PC-3 (cell line): ENCODE measurements around the gene AOPEP. TPM values are rescaled to one million over a fixed set of nuclear protein-coding genes. Genes with fewer than 3 reads are reported as not detected.

Experiments used
- ATAC-seq: fragments of 200-7000 bp; cut with Tn5 transposase; 2 replicates; pipeline ENCODE4 v1.9.1; 2020; ENCODE audit warnings: mild to moderate bottlenecking, moderate library complexity
- BruUV-seq: library from RNA; stranded (reverse); fragments of 400-500 nt; replicated peaks from 2 replicates; lab custom pipeline; 2021; lab: Mats Ljungman, UMichigan
- CTCF ChIA-PET: fragments of 300-600 bp; sonication (Branson Sonifier 250); formaldehyde crosslinking; loops from one replicate; lab custom pipeline; 2022; ENCODE audit warnings: antibody characterized with exemption; lab: Charles Lee
- POLR2A ChIA-PET: fragments of 300-600 bp; sonication (Branson Sonifier 250); formaldehyde crosslinking; loops from one replicate; lab custom pipeline; 2022; ENCODE audit warnings: antibody characterized with exemption; ENCODE audit not compliant: unreplicated experiment; lab: Charles Lee
- DNase-seq: peaks from one replicate; pipeline ENCODE4 v3.0.0-alpha.2; 2015
- H2AFZ ChIP-seq: fragments of 300-600 bp; sonication (generic); 2 replicates; pipeline ENCODE4 v1.6.0; 2016; ENCODE audit warnings: antibody characterized with exemption, low read length
- H3F3A ChIP-seq: fragments of 300-600 bp; sonication (generic); one replicate; pipeline ENCODE4 v1.6.0; 2017; ENCODE audit warnings: antibody characterized with exemption, low read length, control low read depth, mild to moderate bottlenecking; ENCODE audit not compliant: unreplicated experiment
- H3K27ac ChIP-seq: fragments of 300-600 bp; sonication (generic); 2 replicates; pipeline ENCODE4 v1.5.1; 2016; ENCODE audit warnings: mild to moderate bottlenecking, low read length
- H3K27me3 ChIP-seq: fragments of 300-600 bp; sonication (generic); 2 replicates; pipeline ENCODE4 v1.6.1; 2016; ENCODE audit warnings: low read length, mixed read lengths
- H3K36me3 ChIP-seq: fragments of 300-600 bp; sonication (generic); 2 replicates; pipeline ENCODE4 v1.6.1; 2016; ENCODE audit warnings: low read depth, mixed run types, low read length, mixed read lengths
- H3K4me1 ChIP-seq: fragments of 300-600 bp; sonication (generic); 2 replicates; pipeline ENCODE4 v1.5.1; 2016; ENCODE audit warnings: low read length; ENCODE audit not compliant: insufficient read depth
- H3K4me2 ChIP-seq: fragments of 300-600 bp; sonication (generic); 2 replicates; pipeline ENCODE4 v1.6.0; 2016; ENCODE audit warnings: low read length
- H3K4me3 ChIP-seq: fragments of 300-600 bp; sonication (generic); 2 replicates; pipeline ENCODE4 v1.5.1; 2016; ENCODE audit warnings: mild to moderate bottlenecking, low read length, mixed read lengths
- H3K79me2 ChIP-seq: fragments of 300-600 bp; sonication (generic); 2 replicates; pipeline ENCODE4 v1.6.1; 2017; ENCODE audit warnings: low read length, mixed read lengths
- H3K9ac ChIP-seq: fragments of 300-600 bp; sonication (generic); 2 replicates; pipeline ENCODE4 v1.6.0; 2016; ENCODE audit warnings: mild to moderate bottlenecking, low read length
- H3K9me2 ChIP-seq: fragments of 300-600 bp; sonication (generic); replicated peaks from 2 replicates; pipeline ENCODE4 v1.6.1; 2016; ENCODE audit warnings: mixed run types, low read length, mixed read lengths
- H3K9me3 ChIP-seq: fragments of 300-600 bp; sonication (generic); 2 replicates; pipeline ENCODE4 v1.6.1; 2016; ENCODE audit warnings: low read length, mixed read lengths
- H4K20me1 ChIP-seq: fragments of 300-600 bp; sonication (generic); 2 replicates; pipeline ENCODE4 v1.6.1; 2016; ENCODE audit warnings: low read length, mixed read lengths
- EZH2 ChIP-seq: fragments of 300-600 bp; sonication (generic); IDR thresholded peaks from one replicate; pipeline ENCODE4 v1.6.1; 2017; ENCODE audit warnings: antibody characterized with exemption, mild to moderate bottlenecking, low read length; ENCODE audit not compliant: unreplicated experiment
- EZH2phosphoT487 ChIP-seq: fragments of 300-600 bp; sonication (generic); IDR thresholded peaks from 2 replicates; pipeline ENCODE4 v1.6.1; 2018; ENCODE audit warnings: mild to moderate bottlenecking, antibody characterized with exemption, low read length, borderline replicate concordance
- intact Hi-C: fragments of 100-400 bp; cut with micrococcal nuclease; formaldehyde crosslinking; loops from 2 replicates; pipeline ENCODE4 v1.9.0; 2023
- total RNA-seq: library from RNA; depleted of rRNA; stranded (reverse); fragments of >200 nt; gene quantifications from 2 replicates; pipeline ENCODE4 v1.2.3, GENCODE V29; 2014
- TF ChIP-seq, protein P1 (sequence below): fragments of 300-600 bp; sonication (generic); conservative IDR thresholded peaks from 2 replicates; pipeline ENCODE4 v1.5.1; 2017; ENCODE audit warnings: antibody characterized with exemption, low read depth, mild to moderate bottlenecking, low read length

Gene AOPEP
- total RNA-seq, 1 experiment from 2014 or later = 23.1 TPM

DNA sequence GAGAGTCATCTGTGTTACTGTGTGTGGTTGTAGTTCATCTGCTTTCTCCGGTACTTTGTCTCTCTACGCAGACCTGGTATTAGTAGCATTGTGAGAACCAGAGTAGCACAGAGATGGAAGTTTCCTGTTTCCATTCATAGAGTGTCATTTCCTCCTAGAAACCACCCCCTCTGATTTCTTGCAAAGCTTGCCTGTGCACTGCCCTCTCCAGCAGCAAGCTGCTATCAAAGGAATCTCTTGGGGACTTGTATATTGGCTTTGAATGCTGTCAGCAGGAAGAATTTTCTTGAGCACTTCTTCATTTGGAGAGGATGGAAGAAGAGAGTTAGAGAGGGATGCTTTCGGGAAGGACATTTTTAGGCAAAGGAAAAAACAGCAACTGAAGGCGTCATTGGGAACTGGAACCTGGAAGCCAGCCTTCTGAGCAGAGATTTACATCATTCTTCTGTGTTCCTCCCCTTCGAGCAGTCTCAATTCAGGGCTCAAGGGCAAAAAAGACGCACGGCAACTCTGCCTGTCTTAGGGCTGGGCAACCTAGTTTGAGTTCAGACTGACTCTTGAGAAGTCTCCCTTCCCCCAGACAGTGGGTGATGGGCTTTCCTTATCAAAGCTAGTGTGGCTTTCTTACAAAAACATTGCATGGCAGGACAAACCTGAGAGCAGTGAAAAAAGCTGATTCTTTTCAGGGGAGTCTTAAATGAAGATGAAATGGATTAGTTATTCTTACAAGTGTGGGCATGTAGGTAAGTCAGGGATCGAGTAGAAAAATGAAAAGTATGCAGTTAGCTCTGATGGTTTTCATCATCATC lies 226.3 kb downstream of the AOPEP start:
- BruUV-seq = no TSS peak
- Histone ChIP-seq H3K4me2 (no peak overlapping the region), H2AFZ (no peak overlapping the region), H3K4me3 (no peak overlapping the region), H3F3A (no peaks in the 10 kb centered on the region), H3K79me2 (no peaks in the 10 kb centered on the region), H3K9me3 (no peaks in the 10 kb centered on the region), H3K9ac (no peak overlapping the region), H4K20me1 (no peaks in the 10 kb centered on the region), H3K9me2 (no peaks in the 10 kb centered on the region), H3K36me3 (no peaks in the 10 kb centered on the region), H3K4me1 (peaks cover 21% of the 10 kb centered on the region), H3K27ac (no peak overlapping the region), H3K27me3 (no peaks in the 10 kb centered on the region)
- CTCF ChIA-PET = no interaction called here
- POLR2A ChIA-PET = no interaction called here
- TF ChIP-seq EZH2 (no peak), EZH2phosphoT487 (no peak)
- TF ChIP-seq, protein P1, sequence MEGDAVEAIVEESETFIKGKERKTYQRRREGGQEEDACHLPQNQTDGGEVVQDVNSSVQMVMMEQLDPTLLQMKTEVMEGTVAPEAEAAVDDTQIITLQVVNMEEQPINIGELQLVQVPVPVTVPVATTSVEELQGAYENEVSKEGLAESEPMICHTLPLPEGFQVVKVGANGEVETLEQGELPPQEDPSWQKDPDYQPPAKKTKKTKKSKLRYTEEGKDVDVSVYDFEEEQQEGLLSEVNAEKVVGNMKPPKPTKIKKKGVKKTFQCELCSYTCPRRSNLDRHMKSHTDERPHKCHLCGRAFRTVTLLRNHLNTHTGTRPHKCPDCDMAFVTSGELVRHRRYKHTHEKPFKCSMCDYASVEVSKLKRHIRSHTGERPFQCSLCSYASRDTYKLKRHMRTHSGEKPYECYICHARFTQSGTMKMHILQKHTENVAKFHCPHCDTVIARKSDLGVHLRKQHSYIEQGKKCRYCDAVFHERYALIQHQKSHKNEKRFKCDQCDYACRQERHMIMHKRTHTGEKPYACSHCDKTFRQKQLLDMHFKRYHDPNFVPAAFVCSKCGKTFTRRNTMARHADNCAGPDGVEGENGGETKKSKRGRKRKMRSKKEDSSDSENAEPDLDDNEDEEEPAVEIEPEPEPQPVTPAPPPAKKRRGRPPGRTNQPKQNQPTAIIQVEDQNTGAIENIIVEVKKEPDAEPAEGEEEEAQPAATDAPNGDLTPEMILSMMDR = no peak
- intact Hi-C loops = no loop called here
- no peak for ATAC-seq
- DNase-seq = no peak

DNA sequence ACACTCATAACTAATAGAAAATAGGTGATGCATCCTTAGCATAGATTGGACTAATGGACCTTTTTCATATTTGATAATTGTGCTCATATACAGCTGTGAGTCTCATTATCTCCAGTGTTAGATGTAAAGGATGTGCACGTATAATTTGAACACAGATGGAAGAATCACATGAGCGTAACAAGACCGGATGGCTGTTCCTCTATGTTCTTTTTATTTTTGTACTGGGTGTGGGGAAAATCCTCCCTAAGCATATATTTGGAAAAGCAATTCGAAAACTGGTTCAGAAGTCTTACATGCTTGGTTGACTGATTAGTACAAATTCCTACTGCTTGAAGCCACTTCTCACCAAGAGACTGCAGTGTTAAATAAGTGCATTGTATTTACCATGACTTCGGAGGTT lies 230.2 kb downstream of the AOPEP start:
- Histone ChIP-seq H3K27me3 (no peaks in the 10 kb centered on the region), H3K36me3 (no peaks in the 10 kb centered on the region), H3K4me3 (no peak overlapping the region), H3K9ac (no peak overlapping the region), H2AFZ (no peak overlapping the region), H3K27ac (no peak overlapping the region), H3K4me2 (no peak overlapping the region), H3K4me1 (0 out of 2 replicates have a peak, but pooled peaks cover 3% of the 10 kb centered on the region), H4K20me1 (no peaks in the 10 kb centered on the region), H3K9me3 (no peaks in the 10 kb centered on the region), H3F3A (no peaks in the 10 kb centered on the region), H3K79me2 (no peaks in the 10 kb centered on the region), H3K9me2 (no peaks in the 10 kb centered on the region)
- DNase-seq (no peak), ATAC-seq (no peak)
- intact Hi-C loops = no loop called here
- CTCF ChIA-PET = no interaction called here
- BruUV-seq = no TSS peak
- TF ChIP-seq EZH2phosphoT487 = no peak
- TF ChIP-seq, protein P1 = no peak
- TF ChIP-seq EZH2 = no peak
- POLR2A ChIA-PET = no interaction called here

DNA sequence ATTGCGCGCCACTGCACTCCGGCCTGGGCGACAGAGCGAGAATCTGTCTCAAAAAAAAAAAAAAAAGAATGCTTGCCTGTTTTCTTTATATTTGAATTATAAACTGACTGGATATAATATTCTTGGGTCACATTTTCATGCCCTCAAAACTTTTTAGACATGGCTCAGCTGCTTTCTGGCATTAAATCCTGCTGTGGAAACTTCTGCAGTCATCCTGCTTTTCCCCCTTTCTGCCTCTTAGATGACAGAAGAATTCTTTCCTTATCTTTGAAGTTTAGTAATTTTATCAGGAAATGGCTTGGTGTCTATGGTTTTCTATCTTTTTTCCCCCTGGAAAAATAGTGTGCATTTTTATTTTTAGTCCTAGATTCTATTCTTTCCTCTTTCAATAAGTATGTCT lies 234.5 kb downstream of the AOPEP start:
- no peaks in the 10 kb centered on the region for H3K9me2 ChIP-seq
- H3K27ac ChIP-seq = no peak overlapping the region
- no peaks in the 10 kb centered on the region for H3F3A ChIP-seq
- H3K79me2 ChIP-seq = no peaks in the 10 kb centered on the region
- H3K4me2 ChIP-seq = no peak overlapping the region
- POLR2A ChIA-PET = no interaction called here
- H2AFZ ChIP-seq = no peak overlapping the region
- DNase-seq (no peak), ATAC-seq (no peak)
- no peaks in the 10 kb centered on the region for H3K4me1 ChIP-seq
- H3K4me3 ChIP-seq = no peak overlapping the region
- no peaks in the 10 kb centered on the region for H3K36me3 ChIP-seq
- CTCF ChIA-PET = no interaction called here
- BruUV-seq = no TSS peak
- TF ChIP-seq EZH2phosphoT487 = no peak
- TF ChIP-seq, protein P1 = no peak
- TF ChIP-seq EZH2 = no peak
- intact Hi-C loops = no loop called here
- no peaks in the 10 kb centered on the region for H3K27me3 ChIP-seq
- no peaks in the 10 kb centered on the region for H4K20me1 ChIP-seq
- H3K9ac ChIP-seq = no peak overlapping the region
- H3K9me3 ChIP-seq = no peaks in the 10 kb centered on the region
